ENCODE results near the gene NFIB.
A peak's percentile ranks its signal among the peaks of the same experiment; 100 is the strongest.

Gene NFIB

DNA sequence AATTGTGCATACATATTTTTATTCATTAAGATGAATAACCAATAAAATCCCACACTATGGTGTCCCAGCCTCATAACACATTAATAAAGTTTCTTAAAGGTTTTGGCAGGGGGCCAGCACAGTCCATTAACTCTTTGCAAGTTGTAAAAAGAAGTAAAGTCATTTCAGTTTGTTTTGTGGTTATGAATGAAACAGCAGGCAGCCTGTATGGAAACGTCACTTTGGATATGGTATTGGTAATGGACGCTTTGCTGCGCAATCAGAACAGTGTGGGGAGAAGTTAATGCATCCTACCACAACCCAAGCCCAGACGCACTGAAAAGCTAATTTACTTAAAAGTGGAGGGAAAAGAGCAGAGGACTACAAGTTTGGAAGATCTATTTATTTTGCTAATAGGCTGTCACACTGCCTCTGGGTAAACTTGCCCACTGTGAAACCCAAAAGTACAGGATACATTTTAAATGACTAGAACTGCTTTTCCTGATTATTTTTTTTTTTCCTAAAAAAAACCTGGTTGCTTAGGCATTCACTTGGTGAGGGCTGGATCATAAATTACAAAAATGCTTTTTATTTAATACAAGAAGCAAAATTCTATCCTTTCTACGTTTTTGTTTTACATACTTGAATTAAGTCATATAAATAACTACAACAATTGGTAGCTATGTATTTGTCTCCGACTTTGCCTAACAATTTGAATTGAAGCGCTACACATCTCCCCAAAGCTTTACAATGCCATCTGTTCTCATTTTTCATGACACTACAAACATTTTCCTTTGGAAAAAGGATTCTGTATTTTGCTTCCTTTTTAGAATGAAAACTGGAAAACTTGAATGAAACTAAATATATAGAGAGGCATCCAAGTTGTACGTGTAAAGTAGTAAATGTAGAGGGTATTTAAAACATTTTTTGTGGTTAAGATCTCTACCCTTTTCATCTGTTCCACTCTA is 104.3 kb downstream of the NFIB start:
- peak; percentile 73 for DNase-seq

DNA sequence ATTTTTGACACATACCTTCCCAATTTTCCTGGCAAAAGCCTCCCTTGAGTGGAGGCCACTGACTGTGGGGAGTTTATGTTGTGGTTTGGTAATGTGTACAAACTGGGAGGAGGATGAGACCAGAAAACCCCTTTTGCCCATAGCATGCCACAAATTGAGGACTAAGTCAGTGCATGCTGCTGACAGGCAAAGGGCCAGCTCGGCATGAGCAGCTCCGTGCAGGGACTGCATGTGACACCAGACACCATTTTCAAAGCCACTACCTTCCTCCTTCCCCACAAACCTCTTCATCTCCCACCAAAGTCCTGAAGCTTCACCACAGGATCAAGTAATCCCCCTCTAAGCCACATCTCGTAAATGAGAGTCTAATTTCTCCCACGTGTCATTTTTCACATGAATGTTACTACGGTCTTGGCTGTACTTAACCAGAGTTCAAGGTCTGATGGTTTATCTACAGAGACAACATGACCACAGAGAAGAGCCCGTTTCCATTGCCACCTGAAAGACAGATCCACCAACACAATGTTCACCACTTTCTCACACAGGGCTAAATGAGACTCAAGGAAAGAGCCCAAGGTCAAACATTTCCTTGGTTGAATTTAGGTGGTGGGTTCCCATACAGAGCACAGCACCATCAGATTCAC is 106.5 kb downstream of the NFIB start:
- no peak for DNase-seq

DNA sequence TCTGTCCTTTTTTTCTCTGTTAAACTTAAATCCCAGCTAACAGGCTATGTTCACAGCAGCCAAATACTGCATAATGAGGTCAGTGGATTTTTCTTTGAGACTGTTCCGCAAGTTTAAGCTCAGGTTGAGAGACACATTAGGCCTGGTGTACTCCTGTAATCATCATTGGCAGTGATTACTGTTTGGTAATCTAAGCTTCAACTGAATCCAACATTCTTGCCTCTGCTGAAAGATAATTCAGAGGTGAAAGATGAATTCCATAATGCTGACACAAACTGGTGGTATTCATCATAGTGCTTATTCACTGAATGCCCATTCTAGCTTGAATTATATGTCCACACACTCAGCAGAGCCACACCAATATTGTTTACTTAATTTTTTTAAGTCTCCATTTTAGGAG is 108.5 kb downstream of the NFIB start:
- no peak for DNase-seq

DNA sequence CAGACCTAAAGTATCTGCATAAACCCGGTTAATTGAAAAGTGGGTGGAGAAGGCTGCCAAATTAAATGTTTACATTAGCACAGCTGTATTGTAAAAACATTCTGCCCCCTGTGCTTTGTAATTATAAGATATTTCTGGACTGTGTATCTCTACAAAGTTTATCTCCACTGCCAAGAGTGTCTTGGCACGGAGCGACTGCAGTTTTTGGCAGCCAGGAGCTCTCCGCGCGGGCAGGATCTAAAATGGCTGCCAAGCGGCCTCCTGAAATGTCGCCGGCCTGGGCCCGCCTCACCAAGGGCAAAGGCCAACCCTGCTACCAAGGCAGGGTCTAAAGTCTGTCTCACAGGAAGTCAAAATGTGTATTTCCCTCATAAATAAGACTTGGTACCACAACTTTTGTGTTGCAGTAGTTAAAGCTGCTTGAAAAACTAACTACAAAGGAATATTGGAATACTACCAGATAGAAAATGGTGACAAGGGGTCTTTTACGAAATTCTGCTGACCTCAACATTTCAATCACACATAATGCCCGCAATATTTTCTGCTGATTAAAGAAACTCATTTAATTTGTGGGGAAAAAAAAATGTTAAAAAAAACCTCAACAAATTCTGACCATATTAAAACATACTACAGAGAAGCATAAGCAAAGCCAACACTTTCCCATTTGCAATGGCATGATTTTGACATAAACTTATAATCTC is 110.4 kb downstream of the NFIB start:
- DNase-seq: no peak

DNA sequence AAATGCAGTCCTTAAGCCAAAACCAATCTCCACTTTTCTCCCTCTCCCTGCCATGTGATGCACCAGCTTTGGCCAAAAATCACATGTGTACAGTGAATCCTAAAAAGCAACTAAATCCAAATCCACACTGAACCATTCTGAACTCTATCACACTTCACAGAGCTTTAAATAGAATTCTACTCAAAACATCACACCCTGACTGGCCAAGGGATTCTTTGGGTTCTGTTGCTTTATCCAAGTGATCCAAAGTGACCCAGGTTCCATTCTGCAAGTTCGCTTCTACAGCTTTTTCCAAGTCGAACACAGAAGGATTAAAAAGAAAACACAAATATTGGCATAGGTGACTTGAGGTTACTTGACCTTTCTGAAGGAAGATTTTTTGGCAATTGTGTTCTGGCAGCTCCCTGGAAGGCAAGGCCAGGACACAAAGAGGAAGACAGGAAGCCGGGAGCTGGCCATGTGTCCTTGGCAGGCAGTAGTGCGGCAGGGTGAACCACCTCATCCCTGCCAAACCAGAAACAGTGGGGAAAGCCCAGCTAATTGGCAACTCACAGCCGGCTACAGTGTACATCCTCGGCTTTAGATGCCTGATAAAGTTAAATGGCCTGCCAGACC is 115.0 kb downstream of the NFIB start:
- peak; percentile 31 for DNase-seq

DNA sequence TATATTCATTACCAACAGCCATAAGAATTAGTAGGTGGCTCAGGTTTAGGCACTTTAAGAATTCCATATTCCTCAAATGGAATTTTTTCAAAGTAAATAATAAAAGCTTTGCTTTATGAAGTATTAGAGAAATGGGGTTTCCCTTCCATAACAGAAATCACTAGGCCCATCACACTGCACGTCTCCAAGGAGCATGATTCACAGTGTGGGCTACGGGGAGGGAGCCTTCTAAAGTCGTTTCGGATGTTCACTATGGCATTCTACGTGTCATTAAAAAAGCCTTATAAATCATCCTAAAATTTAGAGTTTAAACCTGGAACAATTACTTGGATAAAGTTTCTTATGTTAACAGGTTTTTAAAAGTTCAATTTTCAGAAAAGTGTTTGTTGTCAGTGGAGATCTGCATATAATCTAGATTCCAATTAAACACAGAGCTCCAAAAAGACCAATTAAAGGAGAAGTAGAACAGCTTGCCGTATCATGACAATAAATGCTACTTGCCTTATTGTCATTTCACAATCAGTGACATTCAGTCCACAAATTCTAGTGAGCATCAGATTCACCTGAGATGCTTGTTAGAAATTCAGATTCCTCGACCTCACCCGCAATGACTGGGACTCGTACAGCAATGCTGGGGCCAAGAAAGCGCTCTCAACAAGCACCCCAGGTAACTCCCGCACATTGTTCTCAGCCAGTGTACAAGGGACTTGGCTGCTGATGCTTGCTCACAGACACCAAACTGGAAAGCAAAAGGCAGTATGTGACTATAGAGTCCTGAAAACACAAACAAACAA is 115.7 kb downstream of the NFIB start:
- DNase-seq: no peak

DNA sequence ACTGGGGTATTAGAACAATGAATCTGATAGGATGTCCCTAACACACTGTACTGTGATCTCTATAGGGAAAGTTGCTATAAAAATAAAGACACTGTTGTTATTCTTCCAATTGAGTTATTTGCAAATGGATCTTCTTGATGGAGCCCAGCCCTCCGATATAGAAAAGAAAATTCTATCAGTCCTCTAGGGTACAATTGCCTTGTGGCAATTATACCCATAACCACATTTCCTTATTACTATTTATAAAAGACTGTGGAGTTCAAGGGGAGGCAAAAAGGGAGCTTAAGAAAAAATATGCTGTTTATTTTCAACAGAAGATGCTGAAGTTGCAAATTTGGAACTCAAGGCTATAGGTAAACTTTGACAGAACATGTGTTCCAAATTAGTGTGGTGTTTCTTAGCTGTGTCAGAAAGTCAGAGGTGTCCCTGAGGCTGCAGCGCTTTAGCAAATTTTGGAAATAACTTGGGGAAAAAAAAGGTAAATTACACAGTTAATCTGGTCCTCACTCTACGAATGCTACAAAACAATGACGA is 116.5 kb downstream of the NFIB start:
- DNase-seq: no peak

DNA sequence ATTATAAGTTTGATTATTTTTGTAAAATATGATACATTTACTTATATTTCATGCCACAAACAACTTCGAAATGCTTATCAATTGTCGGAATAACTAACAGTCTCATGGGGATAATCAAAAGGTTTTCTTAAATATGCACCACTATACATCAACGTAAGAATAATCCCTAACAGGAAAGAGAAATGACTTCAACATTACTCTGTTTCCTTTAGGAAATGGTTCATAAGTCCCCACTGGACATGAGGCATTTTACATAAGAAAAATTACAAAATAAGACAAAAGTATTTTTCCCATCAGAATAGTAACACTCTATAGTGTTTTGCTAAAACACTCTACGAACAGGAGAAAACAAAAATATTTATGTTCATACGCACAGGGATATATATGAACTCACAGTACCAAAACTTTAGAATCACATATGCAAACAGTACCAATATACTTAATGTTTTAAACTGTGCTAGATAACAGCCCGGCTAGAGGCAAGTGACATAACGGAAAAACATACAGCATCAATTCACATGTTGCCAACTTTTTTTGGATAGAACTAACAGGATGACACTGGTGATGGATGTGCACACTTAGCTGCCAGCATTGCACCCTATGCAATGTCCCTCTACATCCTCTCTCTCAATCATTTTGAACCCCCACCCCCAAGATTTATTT is 120.5 kb downstream of the NFIB start:
- DNase-seq: no peak

DNA sequence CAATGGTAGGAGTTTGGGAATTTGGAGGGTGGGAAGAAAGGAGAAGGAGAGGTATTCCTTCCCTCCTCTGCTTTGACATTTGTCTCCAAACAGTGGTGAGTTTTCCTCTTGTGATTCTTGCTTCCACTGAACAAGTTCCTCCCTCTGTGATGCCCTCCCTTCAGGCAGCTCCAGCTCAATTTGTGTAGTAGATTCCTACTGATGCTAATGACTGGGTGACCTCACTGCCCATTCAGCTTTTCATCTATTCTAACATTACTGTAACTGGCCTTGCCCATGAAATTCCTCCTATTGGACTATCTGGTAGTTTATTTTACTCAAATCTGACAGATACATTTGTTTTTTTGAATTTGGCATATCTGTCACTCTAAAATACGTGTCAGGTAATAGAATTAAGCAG is 121.4 kb downstream of the NFIB start:
- DNase-seq: no peak

DNA sequence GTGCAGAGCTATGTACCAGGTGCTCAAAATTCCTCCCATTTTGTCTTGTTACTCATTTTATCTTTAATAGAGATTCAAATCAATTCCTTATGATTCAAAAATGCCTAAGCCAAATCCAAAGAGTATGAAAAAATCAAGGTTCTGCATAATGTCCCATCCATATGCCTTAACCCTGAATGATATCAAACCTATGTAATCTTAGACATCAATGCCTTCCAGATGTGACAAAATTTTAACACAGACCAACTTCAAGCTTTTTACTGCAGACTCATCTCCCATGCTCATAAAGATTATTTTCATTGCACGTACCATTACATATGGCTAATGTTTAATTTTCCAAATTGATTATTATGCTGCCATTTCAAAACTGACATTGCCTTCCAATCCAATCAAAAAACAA is 122.4 kb downstream of the NFIB start:
- DNase-seq: no peak

DNA sequence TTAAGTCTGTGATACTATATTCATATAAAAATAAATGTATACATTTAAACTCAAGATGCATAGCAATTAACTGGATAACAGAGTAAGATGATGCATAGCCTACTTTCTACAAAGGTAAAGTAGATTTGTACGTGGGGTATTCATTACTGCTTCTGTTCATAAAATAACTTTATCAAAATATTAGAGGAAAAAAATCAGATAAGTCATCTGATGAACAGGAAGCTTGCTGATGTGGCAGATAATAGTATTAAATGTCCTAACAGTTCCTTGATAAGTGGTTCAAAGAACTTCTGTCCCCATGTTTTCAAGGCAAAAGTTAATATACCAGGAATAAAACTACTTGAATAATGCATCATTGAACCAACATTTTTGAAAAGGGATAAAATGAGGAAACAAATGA is 123.7 kb downstream of the NFIB start:
- no peak for DNase-seq

DNA sequence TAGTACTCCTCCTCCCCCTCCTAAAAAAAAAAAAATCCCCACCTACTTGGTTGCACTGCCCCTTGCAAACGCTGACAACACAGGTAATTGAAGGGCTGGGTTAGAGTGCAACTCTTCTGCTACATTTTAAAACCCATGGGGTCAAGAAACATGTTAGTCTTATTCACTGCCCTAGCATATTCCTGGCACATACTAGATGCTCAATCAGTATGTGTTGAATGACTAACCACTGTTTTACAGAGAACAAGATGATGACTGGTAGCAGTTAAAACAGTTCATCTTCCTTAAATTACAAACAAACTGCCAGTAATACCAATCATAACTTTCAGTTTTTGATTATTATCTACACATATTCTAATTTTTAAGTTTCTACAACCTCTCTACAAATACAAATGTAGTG is 124.4 kb downstream of the NFIB start:
- DNase-seq: no peak

DNA sequence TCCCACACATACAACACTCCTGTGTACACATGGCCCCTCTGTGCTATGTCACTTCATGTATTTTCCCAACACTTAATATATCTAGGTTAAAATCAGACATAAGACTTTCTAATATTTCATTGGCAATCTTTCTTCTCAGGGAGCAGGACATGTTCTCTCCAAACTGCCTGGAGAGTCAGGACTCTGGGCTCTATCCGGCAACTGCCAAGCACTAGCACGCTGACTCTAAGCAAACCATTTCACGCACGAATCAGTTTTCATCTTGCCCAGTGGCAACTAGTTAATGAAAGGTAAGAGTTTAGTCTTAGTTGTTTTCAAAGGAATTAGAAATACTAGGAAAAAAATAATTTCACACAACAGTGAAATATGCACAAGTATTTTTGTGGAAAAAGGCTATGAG is 124.8 kb downstream of the NFIB start:
- DNase-seq: no peak

DNA sequence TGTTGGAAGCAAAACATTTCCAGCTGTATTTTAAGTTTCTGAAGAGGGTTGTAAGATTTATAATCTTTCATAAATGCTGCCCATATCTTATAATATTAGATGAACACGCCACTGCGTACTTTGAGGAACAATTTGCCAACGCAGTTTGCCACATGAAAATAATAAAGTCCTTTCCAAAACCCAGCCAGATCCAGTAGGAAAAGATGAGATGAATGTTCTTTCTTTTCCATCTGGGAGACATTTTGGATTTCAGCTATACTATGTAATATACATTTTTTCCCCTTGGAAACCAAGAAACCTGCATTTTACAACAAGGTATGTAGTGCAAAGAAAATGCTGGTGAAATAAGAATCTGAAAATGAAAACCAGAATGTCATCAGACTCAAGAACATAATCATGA is 125.4 kb downstream of the NFIB start:
- DNase-seq: no peak

DNA sequence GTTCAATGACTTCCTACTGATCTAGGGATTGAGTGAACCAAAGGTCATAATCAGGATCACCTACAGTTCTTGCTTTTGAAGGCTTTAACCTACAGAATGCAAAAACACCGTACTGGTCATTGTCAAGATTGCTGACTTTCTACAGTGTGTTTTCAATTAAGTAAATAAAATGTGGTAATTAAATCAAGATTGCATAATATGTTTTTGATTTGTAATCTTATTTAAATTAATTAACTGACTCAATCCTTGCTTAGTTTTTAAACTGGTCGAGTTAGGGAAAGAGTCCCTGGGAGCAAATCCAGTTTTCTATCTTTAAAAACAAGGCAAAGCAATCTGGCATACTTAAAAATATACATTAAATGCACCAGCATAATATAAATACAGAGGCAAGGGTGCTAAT is 125.9 kb downstream of the NFIB start:
- no peak for DNase-seq

DNA sequence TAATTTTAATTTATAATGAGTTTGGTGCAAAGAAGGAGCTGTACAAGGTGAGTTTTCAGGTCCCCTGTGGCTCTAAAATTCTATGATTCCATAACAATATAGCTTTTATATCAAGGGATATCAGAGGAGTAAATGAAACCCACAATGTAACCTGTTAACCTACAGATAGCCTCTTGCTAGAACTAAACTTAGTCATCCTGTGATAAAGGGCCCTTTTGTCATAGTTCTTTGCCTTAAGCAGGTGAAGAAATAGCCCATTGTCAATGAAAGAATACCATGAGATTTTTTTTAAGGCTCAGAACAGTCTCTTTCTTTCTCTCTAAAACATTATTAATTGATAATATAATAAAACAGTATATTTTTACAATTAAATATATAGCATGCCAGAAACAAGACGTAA is 127.8 kb downstream of the NFIB start:
- DNase-seq: no peak

DNA sequence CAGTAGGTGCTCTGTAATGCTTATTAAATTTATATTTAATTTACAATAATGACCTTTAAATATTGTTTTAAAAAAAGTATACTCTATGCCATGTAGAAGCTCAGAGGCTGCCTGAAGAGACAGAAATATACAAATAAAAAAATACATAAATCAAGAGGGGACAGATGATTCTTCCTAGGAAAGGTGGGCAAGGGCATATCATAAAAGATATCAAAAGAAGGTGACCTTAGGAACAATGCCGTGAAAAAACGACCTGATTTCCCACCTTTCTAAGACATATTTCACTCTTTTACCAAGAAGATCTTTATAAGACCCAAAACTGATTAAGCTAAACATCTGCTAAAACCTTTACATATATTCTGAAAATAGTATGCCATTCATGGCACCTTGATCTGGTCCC is 128.9 kb downstream of the NFIB start:
- no peak for DNase-seq

DNA sequence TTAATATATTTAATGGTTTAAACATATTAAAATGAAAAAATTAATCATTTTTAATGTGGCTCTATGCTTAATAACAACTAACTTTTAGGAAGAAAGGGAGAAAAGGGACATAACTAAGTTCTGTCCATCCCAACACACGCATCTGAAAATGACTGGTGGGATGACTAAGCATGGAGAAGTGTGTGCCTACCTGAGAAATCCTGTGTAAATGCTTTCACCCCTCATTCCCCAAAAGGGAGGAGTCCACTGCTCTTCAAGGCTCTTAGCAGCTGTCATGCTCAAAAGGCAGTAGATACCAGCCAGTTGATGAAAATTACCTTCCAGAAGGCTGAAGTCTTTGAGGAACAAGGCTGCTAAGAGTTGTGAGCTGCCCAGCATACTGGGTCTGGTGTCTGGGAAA is 130.9 kb downstream of the NFIB start:
- DNase-seq: no peak

DNA sequence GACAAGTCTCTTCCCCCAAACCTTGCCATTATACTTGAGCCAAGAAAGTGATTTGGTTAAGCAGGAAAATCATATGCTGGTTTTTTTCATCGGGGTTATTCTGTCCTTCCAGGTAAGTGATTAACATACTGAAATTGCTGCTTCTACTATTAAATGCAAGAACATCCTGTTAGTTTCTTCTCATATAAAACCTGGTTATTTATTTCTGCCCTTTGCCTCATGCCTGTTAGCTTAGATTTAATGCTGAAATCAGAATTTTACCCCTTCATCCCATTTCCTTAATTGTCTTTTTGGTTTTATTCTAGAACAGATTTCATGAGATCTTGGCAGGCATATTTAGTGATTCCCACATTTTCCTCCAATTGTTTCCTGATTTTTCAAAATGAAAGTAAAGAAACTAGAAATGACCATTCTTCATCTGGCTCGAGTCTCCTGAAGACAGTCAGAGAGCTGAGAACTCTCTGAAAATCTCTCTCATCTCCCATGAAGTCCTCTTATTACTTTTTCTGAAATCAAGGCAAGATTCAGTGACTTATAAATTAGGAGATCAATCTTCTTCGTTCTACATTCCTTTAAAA is 132.9 kb downstream of the NFIB start:
- no peak for DNase-seq

DNA sequence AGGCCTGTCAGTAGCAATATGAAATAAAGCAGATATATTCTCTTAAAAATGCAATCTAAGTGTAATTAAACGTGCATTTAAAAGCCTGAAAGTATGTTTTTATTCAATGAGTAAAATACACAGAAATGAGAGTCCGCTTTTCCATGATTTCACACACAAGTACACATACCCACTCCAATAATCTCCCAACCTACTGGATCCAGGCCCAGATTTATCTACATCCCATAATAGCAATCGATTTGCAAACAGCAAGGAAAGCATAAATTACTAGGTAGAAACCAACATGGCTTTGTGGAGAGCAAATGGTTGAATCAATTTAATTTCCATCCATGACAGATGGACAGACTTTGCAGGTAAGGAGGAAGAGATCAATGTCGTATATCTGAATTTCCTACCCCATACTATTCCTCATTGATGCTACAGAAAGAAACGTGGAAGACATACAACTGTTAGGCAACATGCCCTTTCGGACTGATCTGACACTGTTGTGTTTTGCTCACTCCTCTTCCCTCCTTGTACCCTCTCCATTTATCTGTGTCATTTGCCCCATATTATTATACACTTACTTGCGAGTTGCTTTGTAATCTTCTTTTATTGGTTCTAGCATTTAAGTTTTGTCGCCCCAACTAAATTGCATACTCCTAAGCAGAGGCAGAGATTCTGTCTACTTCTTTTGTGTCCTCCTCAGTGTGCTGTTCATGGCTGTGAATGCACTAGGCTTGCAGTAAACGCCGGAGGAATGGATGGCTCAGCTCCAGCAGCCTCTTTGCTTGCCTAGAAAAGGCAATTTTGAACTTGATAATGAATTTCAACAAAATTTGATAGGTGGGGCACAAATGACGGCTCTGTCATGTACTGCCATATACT is 133.6 kb downstream of the NFIB start:
- DNase-seq: no peak

All from eye (tissue), 1 donor.